G401.6 (cell line): ENCODE data around the gene GDPD5.
A peak's percentile ranks its signal among the peaks of the same experiment; 100 is the strongest.
"Not testable (repeated sequence)": the region's sequence is repeated elsewhere in the genome, so short reads cannot be mapped to it uniquely, and the experiment has no call there.

Experiments used
- FAIRE-seq: peaks from 2 replicates; lab custom pipeline; 2012; peaks lifted over from hg19 to GRCh38; lab: Jason Lieb, UNC

The GDPD5 gene

GRCh38 chr11:75426720-75427086 is 99.0 kb downstream of the GDPD5 start:
- FAIRE-seq = no peak

DNA sequence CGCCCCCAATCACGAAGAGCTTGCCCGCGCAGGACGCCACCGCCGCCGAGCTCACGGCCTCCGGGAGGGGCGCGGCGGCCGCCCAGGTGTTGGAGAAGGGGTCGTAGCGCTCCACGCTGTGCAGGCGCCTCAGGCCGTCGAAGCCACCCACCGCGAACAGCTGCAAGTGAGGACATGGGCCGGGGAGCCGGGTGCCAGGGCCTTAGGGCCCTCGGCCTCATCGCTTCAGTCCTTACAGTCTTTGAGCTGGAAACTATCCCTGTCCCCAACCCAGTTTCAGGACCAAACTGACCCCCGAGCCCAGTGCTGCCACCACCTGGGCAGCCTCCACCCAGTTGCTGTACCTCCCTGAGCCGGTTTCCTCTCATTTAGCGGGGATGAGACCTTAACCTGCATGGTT is 100.3 kb downstream of the GDPD5 start:
- no peak for FAIRE-seq

- FAIRE-seq = no peak
Observed at GRCh38 chr11:75424396-75424795, 101.3 kb downstream of the GDPD5 start.

- FAIRE-seq = no peak
Observed at GRCh38 chr11:75423721-75424120, 102.0 kb downstream of the GDPD5 start.

DNA sequence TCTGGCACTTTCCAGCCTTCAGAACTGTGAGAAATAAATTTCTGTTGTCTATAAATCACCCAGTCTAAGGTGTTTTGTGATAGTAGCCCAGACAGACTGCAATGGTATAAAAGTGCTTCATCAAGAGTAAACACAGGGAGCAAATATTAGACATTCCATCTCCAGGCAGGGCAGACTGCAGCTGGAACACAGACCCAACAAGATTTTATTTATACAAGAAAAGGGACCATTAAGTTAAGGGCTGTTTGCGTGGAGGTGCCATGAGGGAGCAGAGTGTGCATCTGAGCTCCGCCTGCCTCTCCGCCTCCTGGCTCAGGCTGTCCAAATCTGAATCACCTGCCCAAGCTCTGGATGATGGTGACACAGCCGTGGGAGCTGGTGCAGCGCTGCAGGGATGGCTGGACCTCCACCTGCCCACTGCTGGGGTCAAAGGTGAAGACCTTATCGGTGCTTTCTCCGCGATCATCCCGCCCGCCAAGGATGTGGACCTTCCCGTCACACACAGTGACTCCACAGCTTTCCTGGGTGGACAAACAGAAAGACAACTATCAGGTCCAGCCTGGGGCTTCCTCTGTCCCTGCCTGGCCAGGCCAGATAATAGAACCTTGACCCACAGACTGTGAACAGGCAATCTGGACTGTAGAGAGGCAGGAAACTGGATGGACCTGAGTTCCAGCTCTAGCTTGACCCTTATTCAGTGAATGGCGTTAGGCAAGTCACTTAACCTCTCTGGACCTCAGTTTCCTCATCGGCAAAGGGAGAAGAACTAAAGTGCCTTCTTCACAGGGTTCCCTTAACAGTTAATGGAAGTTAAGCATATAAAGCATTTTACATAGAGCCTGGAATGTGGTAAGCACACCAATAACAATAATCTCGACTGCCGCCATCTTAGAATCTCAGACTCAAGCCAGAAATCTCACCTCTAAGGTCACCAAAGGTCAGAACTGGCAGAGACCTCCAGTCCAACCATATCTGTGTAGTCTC is 103.2 kb downstream of the GDPD5 start:
- FAIRE-seq = no peak

GRCh38 chr11:75421902-75422247 is 103.9 kb downstream of the GDPD5 start:
- no peak for FAIRE-seq

DNA sequence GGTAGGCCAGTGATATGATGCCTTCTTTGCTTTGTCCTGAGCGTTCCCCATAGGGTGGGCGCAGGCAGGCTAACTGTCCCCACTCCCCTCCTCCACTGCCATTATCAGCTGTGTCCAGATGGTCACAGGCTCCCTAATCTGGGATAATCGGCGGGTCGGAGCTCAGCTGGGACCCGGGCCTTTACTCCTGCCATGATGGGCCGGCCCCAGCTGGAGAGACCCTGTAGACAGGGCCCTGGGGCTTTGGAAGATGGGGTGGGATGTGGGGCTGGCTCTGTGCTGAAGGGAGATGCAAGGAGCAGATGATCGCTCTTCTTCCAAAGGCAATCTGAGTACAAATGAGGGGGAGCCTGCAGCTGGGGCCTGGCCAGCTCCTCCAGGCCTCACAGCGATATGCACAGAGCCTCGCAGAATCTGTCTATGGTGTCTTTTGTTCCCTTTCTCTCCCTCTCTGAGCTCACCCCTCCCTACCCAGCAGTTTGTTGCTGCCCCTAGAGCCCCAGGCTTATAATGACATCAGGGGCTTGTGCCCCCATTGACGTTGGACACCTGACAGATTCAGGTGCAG is 104.6 kb downstream of the GDPD5 start:
- FAIRE-seq = no peak

DNA sequence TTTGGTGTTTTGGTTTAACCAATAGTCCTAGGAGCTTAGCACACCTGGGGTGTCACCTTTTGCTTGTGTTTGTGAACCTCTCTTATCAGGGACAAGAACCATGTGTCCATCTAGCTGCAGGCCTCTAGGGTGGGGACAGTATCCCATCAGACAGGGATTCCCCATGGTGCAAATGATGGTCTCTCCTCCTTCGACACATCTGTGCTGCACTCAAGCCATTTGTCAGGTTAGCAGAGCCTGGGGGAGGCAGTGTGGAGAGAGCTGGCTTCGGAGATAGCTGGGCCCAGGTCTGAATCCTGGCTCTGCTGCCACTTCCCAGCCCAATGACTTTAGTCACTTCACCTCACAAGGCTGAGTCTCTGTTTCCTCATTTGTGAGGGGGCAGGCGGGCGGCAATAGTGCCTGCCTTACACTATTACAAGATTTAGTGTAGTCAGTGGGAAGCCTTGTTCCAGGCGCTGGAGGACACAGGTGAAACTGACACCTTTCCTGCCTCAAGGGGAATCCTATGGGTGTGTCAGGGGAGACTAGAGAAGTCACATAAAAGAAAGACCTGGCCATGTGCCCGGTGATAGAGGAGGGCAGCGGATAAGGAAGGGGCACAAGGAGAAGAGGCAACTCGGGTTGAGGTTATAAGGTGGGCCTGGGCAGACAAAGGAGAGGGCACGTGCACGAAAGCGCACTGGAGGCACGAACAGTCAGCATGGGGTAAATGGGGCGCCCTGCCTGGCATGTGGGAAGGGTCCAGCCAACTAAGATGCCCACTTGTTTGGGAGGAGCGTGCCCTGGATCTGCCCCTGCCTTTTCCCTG is 105.3 kb downstream of the GDPD5 start:
- no peak for FAIRE-seq

DNA sequence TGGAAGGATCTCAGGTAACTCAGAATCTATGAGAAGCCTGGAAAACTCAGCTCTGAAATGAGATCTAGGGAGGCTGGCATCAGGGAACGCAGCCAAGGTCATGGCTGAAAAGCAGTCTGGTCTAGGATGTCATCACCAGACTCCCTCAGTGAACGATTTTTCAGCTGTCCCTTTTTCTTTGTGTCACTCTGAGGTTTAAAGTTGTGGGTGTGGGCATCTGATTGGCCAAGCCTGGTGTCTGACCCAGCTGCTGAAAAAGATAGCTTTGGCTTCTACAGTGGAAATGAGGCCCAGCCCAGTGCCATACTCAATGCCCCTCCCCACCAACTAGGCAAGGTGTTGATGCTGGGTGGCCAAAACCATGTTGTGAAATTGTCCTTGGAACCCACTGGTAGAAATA is 111.9 kb downstream of the GDPD5 start:
- no peak for FAIRE-seq

DNA sequence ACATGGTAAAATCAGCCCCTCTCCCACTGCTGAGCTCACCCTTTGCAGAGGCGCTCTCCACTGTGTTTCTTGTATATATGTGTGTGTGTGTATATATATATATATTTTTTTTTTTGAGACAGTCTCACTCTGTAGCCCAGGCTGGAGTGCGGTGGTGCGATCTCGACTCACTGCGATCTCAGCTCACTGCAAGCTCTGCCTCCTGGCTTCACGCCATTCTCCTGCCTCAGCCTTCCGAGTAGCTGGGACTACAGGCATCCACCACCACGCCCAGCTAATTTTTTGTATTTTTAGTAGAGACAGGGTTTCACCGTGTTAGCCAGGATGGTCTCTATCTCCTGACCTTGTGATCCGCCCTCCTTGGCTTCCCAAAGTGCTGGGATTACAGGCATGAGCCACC is 112.6 kb downstream of the GDPD5 start:
- FAIRE-seq = not testable (repeated sequence)

- FAIRE-seq = not testable (repeated sequence)
Observed at GRCh38 chr11:75409971-75410370, 115.8 kb downstream of the GDPD5 start.

GRCh38 chr11:75408957-75409219 is 116.9 kb downstream of the GDPD5 start:
- no peak for FAIRE-seq

DNA sequence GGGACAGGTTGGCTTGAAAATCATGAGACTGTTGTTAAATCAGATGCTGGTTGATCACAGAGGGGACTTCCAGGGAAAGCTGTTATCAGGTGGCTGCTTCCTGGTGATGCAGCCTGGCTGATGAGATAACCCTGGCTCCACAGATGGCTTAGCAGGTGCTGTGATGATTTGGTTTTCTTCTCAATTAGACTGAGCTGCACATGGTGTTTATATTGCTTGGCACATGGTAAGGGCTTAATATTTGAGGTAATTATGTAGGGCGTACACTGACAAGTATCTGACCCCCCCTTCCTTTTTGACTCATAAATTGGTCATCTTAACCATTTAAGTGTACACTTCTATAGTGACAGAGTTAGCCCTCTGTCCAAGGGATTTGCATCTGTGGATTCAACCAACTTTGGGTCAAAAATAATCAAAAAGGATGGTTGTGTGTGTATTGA is 119.4 kb downstream of the GDPD5 start:
- no peak for FAIRE-seq

GRCh38 chr11:75403983-75404658 is 121.6 kb downstream of the GDPD5 start:
- no peak for FAIRE-seq

DNA sequence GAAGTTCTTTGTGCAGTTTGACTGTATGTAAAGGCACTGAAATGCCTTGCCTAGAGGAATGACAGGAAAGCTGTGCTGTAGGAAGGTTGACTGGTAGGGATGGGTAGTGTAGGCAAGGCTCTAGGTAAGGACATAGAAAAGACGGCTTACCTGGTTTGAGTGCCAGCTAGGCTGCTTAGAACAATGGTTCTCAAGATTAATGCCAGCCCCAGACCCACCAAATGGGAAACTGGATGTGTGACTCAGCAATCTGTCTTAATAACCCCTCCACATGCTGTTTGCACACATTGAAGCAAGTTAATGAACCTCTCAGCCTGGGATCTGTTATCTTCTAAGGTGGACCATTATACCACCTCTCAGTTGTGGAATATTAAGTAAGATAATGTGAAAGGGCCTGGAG is 122.7 kb downstream of the GDPD5 start:
- no peak for FAIRE-seq

GRCh38 chr11:75402002-75402773 is 123.6 kb downstream of the GDPD5 start:
- FAIRE-seq = no peak

GRCh38 chr11:75400146-75400865 is 125.4 kb downstream of the GDPD5 start:
- FAIRE-seq = no peak

- peak; percentile 82 for FAIRE-seq
Observed at GRCh38 chr11:75399344-75400145, 126.2 kb downstream of the GDPD5 start, which contains the start of gene RPS3. Gene RPS3, plus strand, starts transcription at chr11:75399518. Its CDS starts 30 bp downstream, at chr11:75399548.

DNA sequence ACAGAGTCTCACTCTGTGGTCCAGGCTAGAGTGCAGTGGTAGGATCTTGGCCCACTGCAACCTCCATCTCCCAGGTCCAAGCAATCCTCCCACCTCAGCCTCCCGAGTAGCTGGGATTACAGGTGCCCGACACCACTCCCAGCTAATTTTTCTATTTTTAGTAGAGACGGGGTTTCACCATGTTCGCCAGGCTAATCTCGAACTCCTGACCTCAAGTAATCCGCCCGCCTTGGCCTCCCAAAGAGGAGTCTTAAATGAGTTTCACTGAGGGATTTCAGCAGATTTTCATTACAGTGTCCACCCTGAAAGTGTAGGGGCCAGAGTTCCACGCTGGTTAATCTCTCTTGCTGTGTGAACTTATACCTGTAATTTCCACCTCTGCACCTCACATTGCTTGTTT is 126.8 kb downstream of the GDPD5 start:
- FAIRE-seq = no peak
